ENCODE data around the gene GORASP1. TPM values are rescaled to one million over a fixed set of nuclear protein-coding genes. Genes with fewer than 3 reads are reported as not detected.

GORASP1 gene
- polyA plus RNA-seq, 1 donor, result 66.7 TPM

DNA sequence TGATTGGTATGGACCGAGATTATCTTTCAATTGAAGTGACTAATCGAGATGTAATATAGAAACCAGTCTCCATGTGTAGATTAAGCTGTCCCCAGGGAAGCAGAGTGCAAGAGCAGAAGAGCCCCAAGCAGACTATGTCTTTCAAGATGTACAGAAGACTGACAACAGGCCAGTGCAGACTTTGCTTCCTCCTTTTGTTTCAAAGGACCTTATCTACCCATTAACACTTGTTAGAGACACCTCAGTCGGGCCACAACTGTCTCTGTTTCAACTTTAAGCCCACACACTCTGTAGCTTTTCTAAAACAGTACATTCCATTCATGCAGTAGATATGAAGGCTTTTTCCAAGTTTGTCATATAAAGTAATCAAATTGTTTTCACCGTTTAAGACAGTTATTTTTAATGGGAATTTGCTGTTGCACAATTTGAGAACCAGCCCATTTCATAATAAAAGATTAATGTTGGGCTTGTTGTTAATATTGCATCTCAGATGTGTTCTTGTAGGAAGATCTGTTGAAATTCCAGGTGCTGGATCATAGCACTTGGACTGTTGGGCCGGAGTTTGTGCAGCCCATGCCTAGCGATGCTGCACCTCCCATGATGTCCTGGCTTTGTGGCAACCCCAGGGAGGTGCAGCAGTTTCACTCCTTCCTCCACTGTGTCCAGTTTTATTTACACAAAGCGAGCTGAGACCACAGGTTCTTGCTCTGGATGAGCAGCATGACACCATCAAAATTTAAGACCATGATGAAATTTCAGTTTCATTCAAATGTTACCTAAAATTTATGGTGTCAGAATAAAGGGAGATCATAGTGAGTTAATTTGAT is 12.4 kb downstream of the GORASP1 start:
- no peaks in the 10 kb centered on the region for H3K27me3 ChIP-seq (ENCODE audit: control insufficient read depth, insufficient read depth, low read length)
- H3K27ac ChIP-seq (ENCODE audit: low read length), result no peak overlapping the region
- WGBS (ENCODE audit: insufficient coverage, low lambda C conversion rate), result 75% methylated on average over 1 of the region's 7 CpGs
- H3K4me1 ChIP-seq (ENCODE audit: control insufficient read depth, insufficient read depth, low read length), result no peaks in the 10 kb centered on the region
- peaks cover 84% of the 10 kb centered on the region for H3K36me3 ChIP-seq (ENCODE audit: control insufficient read depth, insufficient read depth, low read length)
- no peak overlapping the region for H3K4me3 ChIP-seq (ENCODE audit: low read length)
- no peaks in the 10 kb centered on the region for H3K9me3 ChIP-seq (ENCODE audit: control insufficient read depth, low read depth, low read length)
- no peak for DNase-seq

DNA sequence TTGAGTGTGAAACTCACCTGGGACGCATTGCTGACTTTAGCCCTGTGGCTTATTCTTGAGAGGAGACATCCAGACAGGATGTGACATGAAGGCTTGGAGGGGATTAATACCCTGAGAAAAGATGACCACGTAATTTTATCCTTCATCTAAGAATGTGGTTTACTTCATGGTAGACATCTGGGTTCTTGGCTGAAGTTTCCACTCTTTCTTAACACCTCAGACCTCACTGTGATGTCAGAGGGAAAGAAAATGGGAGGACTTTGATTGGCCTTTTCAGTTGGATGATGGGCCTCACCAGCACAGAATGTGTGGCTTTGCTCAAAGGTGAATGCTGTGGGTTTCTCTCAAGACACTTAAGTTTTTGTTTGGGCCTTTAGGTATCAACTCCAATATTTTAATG is 16.5 kb downstream of the GORASP1 start:
- H3K4me3 ChIP-seq (ENCODE audit: low read length), result no peak overlapping the region
- H3K27ac ChIP-seq (ENCODE audit: low read length), result no peak overlapping the region
- no peak for DNase-seq
- no CpG with 5 or more reads among the region's 2 CpGs for WGBS (ENCODE audit: insufficient coverage, low lambda C conversion rate)
- H3K36me3 ChIP-seq (ENCODE audit: control insufficient read depth, insufficient read depth, low read length), result peaks cover 80% of the 10 kb centered on the region
- no peaks in the 10 kb centered on the region for H3K9me3 ChIP-seq (ENCODE audit: control insufficient read depth, low read depth, low read length)
- no peaks in the 10 kb centered on the region for H3K27me3 ChIP-seq (ENCODE audit: control insufficient read depth, insufficient read depth, low read length)
- H3K4me1 ChIP-seq (ENCODE audit: control insufficient read depth, insufficient read depth, low read length), result no peaks in the 10 kb centered on the region

DNA sequence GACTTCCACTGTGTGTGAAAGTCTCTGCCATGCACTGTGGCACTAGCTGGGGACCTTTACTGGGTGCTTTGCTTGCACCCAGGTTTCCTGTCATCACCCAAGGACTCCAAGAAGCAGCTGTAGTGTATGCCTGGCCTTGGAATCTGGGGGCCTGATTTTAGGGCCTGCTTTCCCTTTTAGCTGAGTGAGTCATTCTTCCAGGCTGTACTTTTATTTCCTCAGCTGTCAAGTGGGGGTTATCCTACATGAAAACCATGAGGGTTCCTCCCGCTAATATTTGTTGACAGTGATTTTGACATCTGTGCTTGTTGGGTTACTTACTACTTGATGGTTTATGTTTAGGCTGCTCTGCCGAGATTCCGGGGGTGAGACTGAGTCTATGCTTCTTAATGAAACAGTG is 18.5 kb downstream of the GORASP1 start:
- Histone ChIP-seq H3K9me3 (ENCODE audit: control insufficient read depth, low read depth, low read length) (no peaks in the 10 kb centered on the region), H3K4me3 (ENCODE audit: low read length) (no peak overlapping the region), H3K36me3 (ENCODE audit: control insufficient read depth, insufficient read depth, low read length) (peaks cover 68% of the 10 kb centered on the region), H3K4me1 (ENCODE audit: control insufficient read depth, insufficient read depth, low read length) (no peaks in the 10 kb centered on the region), H3K27me3 (ENCODE audit: control insufficient read depth, insufficient read depth, low read length) (no peaks in the 10 kb centered on the region), H3K27ac (ENCODE audit: low read length) (no peak overlapping the region)
- no peak for DNase-seq
- WGBS (ENCODE audit: insufficient coverage, low lambda C conversion rate), result no CpG with 5 or more reads among the region's 3 CpGs

DNA sequence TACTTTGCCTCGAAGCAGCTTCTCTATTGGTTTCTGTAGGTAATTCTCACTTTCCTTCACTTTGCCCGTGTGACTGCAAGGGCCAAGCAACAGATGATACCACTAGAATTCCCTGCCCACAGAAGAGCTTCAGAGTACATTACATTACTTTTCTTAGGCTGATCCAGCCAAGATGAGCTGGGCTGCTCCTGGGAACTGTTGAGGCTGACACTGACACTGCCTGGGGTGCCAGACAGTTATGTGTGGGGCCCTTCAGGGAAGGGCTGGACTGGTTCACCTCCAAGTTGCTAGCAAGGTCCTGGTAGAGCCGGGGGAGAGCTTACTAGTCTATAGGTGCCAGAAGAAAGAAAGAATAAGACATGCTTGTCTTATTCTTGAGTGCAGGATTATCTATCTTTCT is 19.0 kb downstream of the GORASP1 start:
- DNase-seq, result no peak
- Histone ChIP-seq H3K9me3 (ENCODE audit: control insufficient read depth, low read depth, low read length) (no peaks in the 10 kb centered on the region), H3K27me3 (ENCODE audit: control insufficient read depth, insufficient read depth, low read length) (no peaks in the 10 kb centered on the region), H3K4me3 (ENCODE audit: low read length) (no peak overlapping the region), H3K4me1 (ENCODE audit: control insufficient read depth, insufficient read depth, low read length) (no peaks in the 10 kb centered on the region), H3K27ac (ENCODE audit: low read length) (no peak overlapping the region), H3K36me3 (ENCODE audit: control insufficient read depth, insufficient read depth, low read length) (peaks cover 67% of the 10 kb centered on the region)
- WGBS (ENCODE audit: insufficient coverage, low lambda C conversion rate), result no CpG with 5 or more reads among the region's 3 CpGs

DNA sequence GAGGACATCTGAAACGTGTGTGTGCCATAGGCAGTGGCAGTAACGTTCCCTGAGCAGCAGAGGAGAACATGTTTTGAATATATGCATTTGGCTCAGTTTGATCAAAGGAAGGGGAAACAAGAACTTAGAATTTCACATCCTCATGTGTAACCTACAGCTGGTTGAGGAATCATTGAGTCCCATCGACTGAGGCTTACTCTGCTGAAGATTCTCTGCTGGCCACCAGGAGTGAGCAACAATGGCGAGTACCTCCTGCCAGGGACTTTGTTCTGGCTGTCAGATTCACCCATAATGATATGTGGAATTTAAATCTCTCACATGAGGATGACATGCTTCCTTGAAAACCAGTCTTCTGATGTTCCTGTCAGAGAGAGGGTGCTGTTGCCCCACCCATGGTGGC is 21.3 kb downstream of the GORASP1 start:
- Histone ChIP-seq H3K4me3 (ENCODE audit: low read length) (no peak overlapping the region), H3K36me3 (ENCODE audit: control insufficient read depth, insufficient read depth, low read length) (peaks cover 55% of the 10 kb centered on the region), H3K27ac (ENCODE audit: low read length) (no peak overlapping the region), H3K9me3 (ENCODE audit: control insufficient read depth, low read depth, low read length) (no peaks in the 10 kb centered on the region), H3K27me3 (ENCODE audit: control insufficient read depth, insufficient read depth, low read length) (no peaks in the 10 kb centered on the region), H3K4me1 (ENCODE audit: control insufficient read depth, insufficient read depth, low read length) (no peaks in the 10 kb centered on the region)
- WGBS (ENCODE audit: insufficient coverage, low lambda C conversion rate), result no CpG with 5 or more reads among the region's 4 CpGs
- peak in 1 of 2 donors; percentile 45 for DNase-seq

DNA sequence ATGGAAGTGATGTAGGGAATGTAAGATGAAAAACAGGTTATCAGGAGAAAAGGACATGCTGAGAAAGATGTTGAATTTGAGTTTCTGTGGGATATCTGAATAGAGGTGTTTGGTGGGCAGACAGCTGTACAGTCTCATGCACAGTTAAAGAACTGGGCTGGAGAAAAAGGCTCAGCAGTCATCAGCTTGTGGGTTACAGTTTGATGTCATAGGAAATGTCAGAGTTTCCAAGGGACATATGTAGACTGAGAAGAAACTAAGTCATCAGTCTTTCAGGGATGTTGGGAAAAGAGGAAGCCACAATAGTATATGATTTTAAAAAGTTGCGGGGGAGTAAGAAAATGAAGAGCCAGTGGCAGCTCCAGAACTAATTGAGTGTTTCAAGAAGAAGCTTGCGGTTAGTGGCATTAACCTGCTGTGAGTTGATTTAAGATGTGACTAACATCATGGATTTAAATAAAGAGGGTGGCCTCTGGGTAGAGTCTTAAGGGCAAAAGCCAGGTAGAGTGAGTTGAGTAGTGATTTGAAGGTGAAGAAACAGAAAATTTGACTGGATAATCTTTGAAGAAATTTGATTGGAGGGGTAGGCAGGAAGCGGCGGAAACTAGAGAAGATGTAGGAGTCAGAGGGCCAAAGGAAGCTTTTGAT is 24.6 kb downstream of the GORASP1 start:
- no peak for DNase-seq
- no peaks in the 10 kb centered on the region for H3K9me3 ChIP-seq (ENCODE audit: control insufficient read depth, low read depth, low read length)
- no peaks in the 10 kb centered on the region for H3K27me3 ChIP-seq (ENCODE audit: control insufficient read depth, insufficient read depth, low read length)
- H3K4me1 ChIP-seq (ENCODE audit: control insufficient read depth, insufficient read depth, low read length), result no peaks in the 10 kb centered on the region
- H3K27ac ChIP-seq (ENCODE audit: low read length), result no peak overlapping the region
- peaks cover 50% of the 10 kb centered on the region for H3K36me3 ChIP-seq (ENCODE audit: control insufficient read depth, insufficient read depth, low read length)
- H3K4me3 ChIP-seq (ENCODE audit: low read length), result no peak overlapping the region
- WGBS (ENCODE audit: insufficient coverage, low lambda C conversion rate), result 100% methylated on average over 2 of the region's 4 CpGs

DNA sequence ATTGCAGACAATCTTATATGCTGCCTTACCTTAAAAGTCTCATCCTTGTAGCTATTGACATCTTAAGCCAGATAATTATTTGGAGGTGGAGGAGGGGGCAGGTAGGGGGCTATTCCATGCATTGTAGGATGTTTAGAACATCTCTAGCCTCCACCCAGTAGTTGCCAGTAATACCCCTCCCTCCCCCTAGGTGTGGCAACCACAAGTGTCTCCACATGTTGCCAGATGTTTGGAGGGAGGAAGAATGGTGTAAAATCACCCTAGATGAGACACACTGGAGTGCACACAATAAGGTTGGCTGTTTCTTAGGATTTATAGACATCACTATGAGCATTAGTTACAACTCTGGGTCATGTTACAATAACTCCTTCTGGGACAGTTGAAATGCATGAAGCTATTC is 27.4 kb downstream of the GORASP1 start:
- no peak for DNase-seq
- peaks cover 47% of the 10 kb centered on the region for H3K36me3 ChIP-seq (ENCODE audit: control insufficient read depth, insufficient read depth, low read length)

DNA sequence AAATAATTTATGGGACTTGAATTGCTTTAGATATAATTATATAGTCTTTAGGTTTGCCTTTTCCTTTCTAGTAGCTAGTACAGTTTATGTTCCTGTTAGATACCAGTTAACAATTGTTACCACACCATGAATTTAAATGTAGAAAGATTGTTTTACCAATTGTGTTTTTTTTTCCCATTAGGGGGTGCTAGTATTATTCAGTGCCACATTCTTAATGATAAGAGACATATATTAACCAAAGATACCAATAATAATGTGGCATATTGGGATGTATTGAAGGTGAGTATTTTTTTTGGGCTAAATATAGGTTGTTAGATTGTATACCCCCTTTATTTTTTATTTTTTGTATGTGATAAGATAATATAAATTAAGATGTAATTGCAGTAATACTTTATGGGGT is 27.9 kb downstream of the GORASP1 start:
- H3K4me3 ChIP-seq (ENCODE audit: low read length), result no peak overlapping the region
- H3K27ac ChIP-seq (ENCODE audit: low read length), result no peak overlapping the region
- DNase-seq, result no peak
- H3K4me1 ChIP-seq (ENCODE audit: control insufficient read depth, insufficient read depth, low read length), result no peaks in the 10 kb centered on the region
- no peaks in the 10 kb centered on the region for H3K9me3 ChIP-seq (ENCODE audit: control insufficient read depth, low read depth, low read length)
- H3K36me3 ChIP-seq (ENCODE audit: control insufficient read depth, insufficient read depth, low read length), result peaks cover 52% of the 10 kb centered on the region
- no peaks in the 10 kb centered on the region for H3K27me3 ChIP-seq (ENCODE audit: control insufficient read depth, insufficient read depth, low read length)

More for the DNA sequence above, 27.4 kb downstream of the GORASP1 start:
- no peaks in the 10 kb centered on the region for H3K27me3 ChIP-seq (ENCODE audit: control insufficient read depth, insufficient read depth, low read length)
- H3K27ac ChIP-seq (ENCODE audit: low read length), result no peak overlapping the region
- no peak overlapping the region for H3K4me3 ChIP-seq (ENCODE audit: low read length)
- no peaks in the 10 kb centered on the region for H3K9me3 ChIP-seq (ENCODE audit: control insufficient read depth, low read depth, low read length)
- no peaks in the 10 kb centered on the region for H3K4me1 ChIP-seq (ENCODE audit: control insufficient read depth, insufficient read depth, low read length)

DNA sequence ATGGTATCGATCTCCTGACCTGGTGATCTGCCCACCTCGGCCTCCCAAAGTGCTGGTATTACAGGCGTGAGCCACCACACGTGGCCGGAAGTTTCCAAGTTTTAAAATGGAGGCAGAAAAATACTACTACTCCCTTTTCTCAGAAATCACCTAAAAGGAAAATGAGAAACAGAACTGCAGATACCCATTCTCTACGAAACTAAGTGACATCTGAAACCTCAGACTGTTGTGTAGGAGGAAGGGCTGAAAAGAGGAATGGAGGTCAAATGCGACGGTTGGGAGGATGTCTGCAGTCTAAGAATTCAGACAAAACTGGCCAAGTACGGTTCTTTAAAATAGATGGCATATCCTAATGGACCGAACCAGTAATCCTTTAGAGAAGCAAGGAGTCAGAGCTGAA is 31.5 kb downstream of the GORASP1 start:
- no peaks in the 10 kb centered on the region for H3K27me3 ChIP-seq (ENCODE audit: control insufficient read depth, insufficient read depth, low read length)
- peaks cover 74% of the 10 kb centered on the region for H3K36me3 ChIP-seq (ENCODE audit: control insufficient read depth, insufficient read depth, low read length)
- H3K4me3 ChIP-seq (ENCODE audit: low read length), result no peak overlapping the region
- H3K27ac ChIP-seq (ENCODE audit: low read length), result no peak overlapping the region
- H3K4me1 ChIP-seq (ENCODE audit: control insufficient read depth, insufficient read depth, low read length), result no peaks in the 10 kb centered on the region
- 100% methylated on average over 8 of the region's 10 CpGs for WGBS (ENCODE audit: insufficient coverage, low lambda C conversion rate)
- DNase-seq, result no peak
- no peaks in the 10 kb centered on the region for H3K9me3 ChIP-seq (ENCODE audit: control insufficient read depth, low read depth, low read length)

DNA sequence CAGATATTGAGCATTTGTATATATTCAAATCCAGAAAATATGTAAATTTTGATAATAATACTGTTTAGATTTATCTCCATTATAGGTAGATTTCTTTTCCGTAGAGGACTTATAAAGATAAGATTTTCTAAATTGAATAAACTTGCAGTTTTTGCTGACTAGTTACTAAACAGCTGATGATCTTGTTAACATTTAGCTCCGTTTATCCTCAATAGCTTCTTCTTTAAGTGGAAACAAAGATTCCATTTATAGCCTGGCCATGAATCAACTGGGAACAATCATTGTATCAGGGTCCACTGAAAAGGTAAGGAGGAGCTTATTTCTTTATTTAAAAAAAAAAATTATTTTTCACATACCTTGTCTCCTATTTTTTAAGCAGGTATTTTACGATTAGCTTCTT is 38.9 kb downstream of the GORASP1 start:
- Histone ChIP-seq H3K4me3 (ENCODE audit: low read length) (no peak overlapping the region), H3K4me1 (ENCODE audit: control insufficient read depth, insufficient read depth, low read length) (no peaks in the 10 kb centered on the region), H3K27me3 (ENCODE audit: control insufficient read depth, insufficient read depth, low read length) (no peaks in the 10 kb centered on the region), H3K36me3 (ENCODE audit: control insufficient read depth, insufficient read depth, low read length) (peaks cover 45% of the 10 kb centered on the region), H3K27ac (ENCODE audit: low read length) (no peak overlapping the region), H3K9me3 (ENCODE audit: control insufficient read depth, low read depth, low read length) (no peaks in the 10 kb centered on the region)
- DNase-seq, result no peak
- 90% methylated on average over 2 of the region's 3 CpGs for WGBS (ENCODE audit: insufficient coverage, low lambda C conversion rate)

DNA sequence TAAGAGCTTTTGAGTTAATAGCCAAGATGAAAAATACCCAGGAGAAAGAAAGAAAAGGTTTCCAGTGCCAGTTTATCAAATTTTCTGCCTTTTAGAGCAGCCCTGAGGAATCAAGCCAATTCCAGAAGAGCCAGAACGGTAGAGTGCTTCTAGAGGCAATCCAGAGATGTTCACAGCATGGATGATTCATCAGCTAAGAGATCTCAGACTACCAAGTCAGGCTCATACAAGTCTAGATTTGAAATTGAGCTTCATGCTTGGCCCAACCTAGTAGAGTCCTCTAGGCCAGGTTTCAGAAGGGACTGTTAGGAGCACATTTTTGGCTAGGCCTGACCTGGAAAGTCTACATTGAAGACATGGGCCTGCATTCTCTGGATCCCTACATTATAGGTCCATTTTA is 40.1 kb downstream of the GORASP1 start:
- Histone ChIP-seq H3K36me3 (ENCODE audit: control insufficient read depth, insufficient read depth, low read length) (peaks cover 32% of the 10 kb centered on the region), H3K9me3 (ENCODE audit: control insufficient read depth, low read depth, low read length) (no peaks in the 10 kb centered on the region), H3K4me3 (ENCODE audit: low read length) (no peak overlapping the region), H3K4me1 (ENCODE audit: control insufficient read depth, insufficient read depth, low read length) (no peaks in the 10 kb centered on the region), H3K27ac (ENCODE audit: low read length) (no peak overlapping the region), H3K27me3 (ENCODE audit: control insufficient read depth, insufficient read depth, low read length) (no peaks in the 10 kb centered on the region)
- no peak for DNase-seq
- no CpG with 5 or more reads among the region's 1 CpG for WGBS (ENCODE audit: insufficient coverage, low lambda C conversion rate)
